ENCODE data around the gene EXOC2.

DNA sequence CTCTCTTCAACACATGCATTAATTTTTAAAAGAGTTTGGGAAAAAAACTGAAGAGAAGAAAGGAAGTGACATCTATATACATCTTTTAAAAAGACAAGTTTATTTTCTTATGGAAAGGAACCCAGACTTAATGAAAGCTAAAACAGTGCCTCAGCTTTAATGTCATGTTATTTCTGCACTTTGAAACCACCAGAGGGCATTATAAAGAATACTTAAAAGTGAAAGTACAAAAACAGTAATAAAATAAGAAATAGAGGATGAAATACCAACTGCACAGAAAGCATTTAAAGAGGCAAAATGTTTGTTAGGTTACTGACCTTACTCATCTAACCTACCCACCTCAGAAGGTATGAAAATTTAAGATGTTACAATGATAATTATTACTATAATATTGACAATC is 134.8 kb downstream of the EXOC2 start:
- TF ChIP-seq, protein P1, sequence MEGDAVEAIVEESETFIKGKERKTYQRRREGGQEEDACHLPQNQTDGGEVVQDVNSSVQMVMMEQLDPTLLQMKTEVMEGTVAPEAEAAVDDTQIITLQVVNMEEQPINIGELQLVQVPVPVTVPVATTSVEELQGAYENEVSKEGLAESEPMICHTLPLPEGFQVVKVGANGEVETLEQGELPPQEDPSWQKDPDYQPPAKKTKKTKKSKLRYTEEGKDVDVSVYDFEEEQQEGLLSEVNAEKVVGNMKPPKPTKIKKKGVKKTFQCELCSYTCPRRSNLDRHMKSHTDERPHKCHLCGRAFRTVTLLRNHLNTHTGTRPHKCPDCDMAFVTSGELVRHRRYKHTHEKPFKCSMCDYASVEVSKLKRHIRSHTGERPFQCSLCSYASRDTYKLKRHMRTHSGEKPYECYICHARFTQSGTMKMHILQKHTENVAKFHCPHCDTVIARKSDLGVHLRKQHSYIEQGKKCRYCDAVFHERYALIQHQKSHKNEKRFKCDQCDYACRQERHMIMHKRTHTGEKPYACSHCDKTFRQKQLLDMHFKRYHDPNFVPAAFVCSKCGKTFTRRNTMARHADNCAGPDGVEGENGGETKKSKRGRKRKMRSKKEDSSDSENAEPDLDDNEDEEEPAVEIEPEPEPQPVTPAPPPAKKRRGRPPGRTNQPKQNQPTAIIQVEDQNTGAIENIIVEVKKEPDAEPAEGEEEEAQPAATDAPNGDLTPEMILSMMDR (IDR thresholded peaks at IDR 0.05; ENCODE audit: extremely low read depth in 1 of 2, insufficient read depth in 1 of 2, low read depth in 1 of 2, low read length in 2 of 2) = no peak
- TF ChIP-seq POLR2A (IDR thresholded peaks at IDR 0.05; ENCODE audit: low read depth, low read length) = no peak
- no peak for TF ChIP-seq POLR2AphosphoS5 (IDR thresholded peaks at IDR 0.05; ENCODE audit: insufficient read depth, low read depth, low read length)
